NOMO-1 treated with DMSO at 0.1 percent for 48 hours (cell line): ENCODE measurements around the gene GARNL3.
A peak's percentile ranks its signal among the peaks of the same experiment; 100 is the strongest.

Experiments
- DNase-seq: peaks from one replicate; lab custom pipeline; 2025; ENCODE audit not compliant: unreplicated experiment; lab: John Stamatoyannopoulos, UW

Gene GARNL3

DNA sequence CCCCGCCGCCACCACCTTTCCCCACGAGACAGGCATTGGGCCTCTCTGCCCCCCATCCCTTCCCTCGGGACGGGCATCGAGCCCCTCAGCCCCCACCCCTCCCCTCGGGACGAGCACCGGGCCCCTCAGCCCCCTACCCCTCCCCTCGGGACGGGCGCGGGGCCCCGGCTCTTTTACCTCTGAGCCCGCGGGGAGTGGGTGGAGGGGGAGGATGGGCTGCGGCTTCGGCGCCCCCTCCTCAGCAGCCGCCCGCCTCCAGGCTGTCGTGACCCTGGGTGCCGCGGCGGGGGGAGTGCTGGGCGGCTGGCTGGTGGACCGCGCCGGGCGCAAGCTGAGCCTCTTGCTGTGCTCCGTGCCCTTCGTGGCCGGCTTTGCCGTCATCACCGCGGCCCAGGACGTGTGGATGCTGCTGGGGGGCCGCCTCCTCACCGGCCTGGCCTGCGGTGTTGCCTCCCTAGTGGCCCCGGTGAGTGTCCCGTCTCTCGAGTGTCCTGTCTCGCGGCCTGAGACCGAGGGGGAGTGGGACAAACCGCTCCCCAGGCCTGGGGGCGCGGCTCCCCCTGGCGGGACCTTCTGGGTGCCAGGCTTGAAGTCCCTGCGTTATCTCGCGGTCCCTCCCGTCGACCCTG, 133.2 kb downstream of the GARNL3 start:
- no peak for DNase-seq

DNA sequence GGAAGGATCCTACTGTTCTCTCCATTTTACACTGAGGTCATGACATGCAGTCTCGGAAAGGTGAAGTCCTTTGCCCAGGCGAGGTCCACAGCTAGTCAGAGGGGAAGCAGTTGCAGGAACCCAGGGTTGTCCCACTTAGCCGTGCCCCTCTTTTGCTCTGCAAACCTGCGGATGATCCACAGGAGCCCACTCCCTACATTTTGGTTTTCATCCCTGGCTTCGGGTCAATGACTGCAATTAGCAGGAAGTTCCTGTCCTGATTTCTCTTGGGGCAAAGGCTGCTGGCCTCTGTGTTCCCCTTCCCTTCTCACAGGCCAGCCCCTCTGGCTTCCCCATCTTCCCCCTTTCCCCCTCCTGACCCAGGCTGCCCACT, 133.7 kb downstream of the GARNL3 start:
- no peak for DNase-seq

DNA sequence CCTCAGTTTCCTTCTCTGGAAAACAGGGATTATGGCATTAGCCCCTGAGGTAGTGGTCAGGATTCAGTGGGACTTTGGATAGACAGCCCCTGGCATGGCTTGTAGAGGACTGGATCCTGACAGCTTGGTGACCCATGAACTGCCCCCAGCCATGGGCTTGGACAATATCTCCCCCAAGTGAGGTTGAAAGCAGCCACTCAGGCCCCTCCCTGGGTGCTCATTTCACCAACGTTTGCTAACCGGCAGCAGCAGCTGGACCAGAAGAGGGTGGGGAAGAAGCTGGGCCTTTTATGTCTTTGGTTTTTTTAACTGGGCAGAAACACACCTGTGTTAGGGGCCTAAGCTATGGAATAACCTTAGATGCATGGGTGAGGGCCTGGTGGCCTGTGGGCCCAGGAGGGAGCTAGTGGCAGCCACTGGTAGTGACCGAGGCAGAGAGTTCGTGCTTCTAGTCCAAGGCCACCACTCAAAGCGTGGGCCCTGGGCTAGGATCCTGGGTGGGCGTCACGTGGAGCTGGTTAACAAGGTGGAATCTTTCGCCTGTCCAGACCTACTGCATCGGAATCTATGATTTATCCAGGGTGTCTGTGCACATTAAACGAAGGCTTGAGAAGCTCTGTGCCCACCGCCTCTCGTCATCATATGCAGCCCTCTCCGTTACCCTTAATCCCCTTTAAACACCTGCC, 134.3 kb downstream of the GARNL3 start:
- no peak for DNase-seq

DNA sequence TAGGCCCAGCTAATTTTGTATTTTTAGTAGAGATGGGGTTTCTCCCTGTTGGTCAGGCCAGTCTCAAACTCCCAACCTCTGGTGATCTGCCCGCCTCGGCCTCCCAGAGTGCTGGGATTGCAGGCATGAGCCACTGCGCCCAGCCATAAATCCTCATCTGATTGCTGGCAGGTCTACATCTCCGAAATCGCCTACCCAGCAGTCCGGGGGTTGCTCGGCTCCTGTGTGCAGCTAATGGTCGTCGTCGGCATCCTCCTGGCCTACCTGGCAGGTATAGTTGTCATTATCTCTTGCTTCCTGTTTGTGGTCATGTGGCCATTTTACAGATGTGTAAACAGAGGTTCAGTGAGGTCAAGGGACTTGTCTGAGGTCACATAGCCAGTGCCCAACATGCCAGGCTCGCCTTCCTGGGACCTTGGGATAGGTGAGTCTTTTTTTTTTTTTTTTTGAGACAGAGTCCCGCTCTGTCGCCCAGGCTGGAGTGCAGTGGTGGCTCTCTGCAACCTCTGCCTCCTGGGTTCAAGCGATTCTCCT, 135.2 kb downstream of the GARNL3 start:
- no peak for DNase-seq

DNA sequence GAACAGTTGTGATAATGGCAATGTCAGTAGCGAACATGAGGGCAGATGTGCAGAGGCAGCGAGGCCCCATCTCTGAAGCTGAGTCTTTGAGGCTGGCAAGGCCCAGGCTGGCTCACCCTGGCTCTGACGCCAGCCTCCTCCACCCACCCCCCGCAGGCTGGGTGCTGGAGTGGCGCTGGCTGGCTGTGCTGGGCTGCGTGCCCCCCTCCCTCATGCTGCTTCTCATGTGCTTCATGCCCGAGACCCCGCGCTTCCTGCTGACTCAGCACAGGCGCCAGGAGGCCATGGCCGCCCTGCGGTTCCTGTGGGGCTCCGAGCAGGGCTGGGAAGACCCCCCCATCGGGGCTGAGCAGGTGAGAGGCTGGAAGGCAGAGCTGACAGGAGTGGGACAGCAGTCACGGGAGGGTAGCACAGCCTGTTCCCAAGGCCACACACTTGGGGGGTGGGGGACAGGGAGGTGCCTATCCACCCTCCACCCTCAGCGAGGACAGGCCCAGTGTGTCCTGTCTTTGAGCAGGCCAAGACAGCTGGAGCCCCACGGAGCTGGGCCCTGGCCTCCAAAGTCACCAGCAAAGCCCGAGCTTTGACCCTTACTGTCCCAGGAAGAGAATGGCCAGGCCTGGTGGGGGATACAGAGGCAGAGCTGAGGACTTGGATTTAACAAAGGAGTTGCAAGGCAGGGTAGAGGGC, 138.0 kb downstream of the GARNL3 start:
- no peak for DNase-seq

DNA sequence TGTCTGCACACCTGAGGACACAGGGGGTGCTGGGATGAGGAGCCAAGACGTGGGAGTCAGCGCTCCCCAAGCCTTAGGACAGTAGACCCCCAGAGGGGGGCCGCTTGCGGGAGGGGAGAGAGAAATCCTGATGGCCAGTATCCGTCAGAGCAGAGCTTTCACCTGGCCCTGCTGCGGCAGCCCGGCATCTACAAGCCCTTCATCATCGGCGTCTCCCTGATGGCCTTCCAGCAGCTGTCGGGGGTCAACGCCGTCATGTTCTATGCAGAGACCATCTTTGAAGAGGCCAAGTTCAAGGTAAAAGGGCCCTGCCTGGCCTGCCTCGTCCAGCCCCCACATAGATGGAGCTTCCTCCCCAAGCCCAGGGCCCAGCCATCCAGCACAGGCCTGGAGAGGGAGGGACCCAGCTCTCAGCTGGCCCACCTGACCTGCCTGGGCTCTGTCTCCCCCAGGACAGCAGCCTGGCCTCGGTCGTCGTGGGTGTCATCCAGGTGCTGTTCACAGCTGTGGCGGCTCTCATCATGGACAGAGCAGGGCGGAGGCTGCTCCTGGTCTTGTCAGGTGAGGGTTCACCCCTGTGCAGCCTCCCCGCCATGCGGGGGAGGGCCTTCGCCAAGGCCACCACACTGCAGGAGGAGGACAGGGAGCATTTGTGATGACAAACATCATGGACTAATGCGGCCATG, 139.1 kb downstream of the GARNL3 start:
- DNase-seq, result no peak

DNA sequence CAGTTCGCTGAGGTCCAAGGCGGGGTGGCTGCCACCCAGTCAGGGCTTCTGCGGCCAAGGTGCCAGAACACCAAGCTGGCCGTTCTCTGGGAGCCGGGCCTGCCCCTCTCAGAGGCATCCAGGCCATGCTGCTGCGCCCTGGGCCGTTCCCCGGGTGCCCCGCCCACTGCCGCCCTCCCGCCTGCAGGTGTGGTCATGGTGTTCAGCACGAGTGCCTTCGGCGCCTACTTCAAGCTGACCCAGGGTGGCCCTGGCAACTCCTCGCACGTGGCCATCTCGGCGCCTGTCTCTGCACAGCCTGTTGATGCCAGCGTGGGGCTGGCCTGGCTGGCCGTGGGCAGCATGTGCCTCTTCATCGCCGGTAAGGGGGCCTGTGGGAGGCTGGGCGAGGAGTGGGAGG, 140.1 kb downstream of the GARNL3 start:
- DNase-seq, result no peak

DNA sequence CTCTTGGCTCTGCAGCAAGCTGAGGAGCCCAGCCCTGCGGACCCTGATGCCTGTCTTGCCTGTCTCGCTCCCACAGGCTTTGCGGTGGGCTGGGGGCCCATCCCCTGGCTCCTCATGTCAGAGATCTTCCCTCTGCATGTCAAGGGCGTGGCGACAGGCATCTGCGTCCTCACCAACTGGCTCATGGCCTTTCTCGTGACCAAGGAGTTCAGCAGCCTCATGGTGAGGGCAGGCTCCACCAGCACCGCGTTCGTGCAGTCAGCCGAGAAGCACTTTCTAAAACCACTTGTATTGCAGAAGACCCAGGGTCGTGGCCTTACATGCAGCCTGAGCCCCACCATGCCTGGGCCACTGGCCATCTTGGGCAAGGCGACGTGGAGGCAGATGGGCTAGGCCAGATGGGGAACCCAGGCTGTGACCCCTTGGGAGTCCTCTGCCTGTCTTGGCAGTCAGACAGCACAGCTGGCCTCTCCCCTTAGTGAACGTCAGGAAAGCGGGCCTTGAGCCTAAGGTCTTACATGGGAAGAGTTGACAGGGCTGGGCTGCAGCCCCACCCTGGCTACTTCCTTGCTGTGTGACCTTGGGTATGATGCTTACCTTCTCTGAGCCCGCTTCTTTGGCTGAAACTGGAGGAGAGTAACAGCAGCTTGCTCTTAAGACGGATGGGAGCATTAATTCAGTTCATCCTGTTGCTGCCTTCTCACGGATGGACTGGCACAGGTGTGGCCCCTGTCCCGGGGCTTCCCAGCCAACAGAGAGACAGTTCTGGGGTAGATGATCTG, 141.0 kb downstream of the GARNL3 start:
- no peak for DNase-seq

DNA sequence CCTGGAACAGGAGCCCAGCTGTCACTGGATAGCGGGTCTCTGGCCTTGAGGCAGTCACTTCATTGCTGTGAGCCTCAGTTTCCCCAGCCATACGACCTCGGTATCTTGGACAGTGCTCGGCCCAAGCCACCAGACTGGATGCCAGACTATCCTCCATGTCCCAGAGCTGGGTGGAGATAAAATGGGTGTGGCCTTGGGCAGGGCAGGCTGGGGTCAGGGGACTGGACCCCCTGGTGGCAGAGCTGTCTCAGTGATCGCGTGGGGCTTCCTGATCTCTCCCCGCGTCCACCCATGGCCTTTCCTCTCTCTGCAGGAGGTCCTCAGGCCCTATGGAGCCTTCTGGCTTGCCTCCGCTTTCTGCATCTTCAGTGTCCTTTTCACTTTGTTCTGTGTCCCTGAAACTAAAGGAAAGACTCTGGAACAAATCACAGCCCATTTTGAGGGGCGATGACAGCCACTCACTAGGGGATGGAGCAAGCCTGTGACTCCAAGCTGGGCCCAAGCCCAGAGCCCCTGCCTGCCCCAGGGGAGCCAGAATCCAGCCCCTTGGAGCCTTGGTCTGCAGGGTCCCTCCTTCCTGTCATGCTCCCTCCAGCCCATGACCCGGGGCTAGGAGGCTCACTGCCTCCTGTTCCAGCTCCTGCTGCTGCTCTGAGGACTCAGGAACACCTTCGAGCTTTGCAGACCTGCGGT, 142.4 kb downstream of the GARNL3 start:
- no peak for DNase-seq

DNA sequence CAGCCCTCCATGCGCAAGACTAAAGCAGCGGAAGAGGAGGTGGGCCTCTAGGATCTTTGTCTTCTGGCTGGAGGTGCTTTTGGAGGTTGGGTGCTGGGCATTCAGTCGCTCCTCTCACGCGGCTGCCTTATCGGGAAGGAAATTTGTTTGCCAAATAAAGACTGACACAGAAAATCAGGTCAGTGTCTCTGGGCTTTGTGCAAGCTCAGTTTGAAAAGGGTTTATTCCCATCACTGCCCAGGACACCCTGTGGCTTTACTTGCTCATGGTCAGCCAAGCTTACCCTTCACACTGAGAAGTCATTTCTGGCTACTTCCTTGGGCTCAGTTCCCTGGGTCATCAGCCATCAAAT, 142.9 kb downstream of the GARNL3 start:
- DNase-seq, result no peak

DNA sequence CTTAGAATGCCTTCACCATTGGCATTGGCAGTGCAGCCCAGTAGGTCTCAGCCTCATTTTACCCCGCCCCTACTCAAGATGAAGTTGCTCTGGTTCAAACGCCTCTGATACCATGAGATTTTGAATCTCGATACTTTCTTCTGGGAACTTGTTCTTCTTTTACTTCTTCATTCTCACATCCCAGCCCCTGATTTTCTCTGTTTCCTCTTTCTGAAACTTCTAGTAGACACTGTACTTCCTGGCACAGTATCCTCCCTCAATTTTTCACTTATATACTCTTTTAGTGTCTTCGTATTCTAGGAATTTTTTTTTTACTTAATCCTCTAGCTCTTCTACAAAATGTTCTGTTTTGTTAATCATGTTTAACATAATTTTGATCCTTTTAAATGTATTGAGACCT, 146.5 kb downstream of the GARNL3 start:
- DNase-seq, result peak; percentile 68

DNA sequence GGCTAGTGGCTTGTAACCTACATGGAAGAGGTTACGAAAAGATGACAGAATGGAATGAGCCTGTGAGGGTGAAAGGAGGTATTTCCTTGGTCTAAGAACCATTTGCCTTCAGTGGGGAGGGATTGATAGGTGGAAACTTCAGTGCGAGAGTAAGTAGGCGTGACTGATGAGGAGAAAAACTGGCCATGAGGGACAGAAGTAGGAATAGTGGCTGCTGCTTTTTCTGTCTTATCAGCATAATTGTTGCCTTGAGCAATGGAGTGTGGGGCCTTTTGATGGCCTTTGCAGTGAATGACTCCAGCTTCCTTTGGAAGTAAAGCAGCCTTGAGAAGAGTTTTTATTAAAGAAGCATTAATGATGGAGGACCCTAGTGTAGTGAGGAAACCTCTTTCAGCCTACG, 150.6 kb downstream of the GARNL3 start:
- DNase-seq, result no peak

DNA sequence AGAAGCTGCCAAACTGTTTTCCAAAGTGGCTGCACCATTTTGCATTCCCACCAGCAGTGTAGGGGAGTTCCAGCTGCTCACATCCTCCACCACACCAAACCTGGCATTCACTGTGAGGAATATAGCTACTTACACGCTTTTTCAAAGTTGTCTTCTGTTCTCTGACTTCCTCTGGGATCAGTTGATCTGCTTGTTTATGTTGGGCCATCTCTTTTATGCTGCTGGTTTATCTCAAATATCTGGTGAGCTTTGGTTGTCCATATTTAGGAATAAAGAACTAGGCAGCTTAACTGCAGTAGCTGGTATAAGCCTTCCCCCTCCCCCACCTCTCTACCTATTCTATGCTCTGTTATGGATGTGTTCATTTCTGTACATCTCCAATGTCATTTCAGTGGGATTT, 151.1 kb downstream of the GARNL3 start:
- no peak for DNase-seq

DNA sequence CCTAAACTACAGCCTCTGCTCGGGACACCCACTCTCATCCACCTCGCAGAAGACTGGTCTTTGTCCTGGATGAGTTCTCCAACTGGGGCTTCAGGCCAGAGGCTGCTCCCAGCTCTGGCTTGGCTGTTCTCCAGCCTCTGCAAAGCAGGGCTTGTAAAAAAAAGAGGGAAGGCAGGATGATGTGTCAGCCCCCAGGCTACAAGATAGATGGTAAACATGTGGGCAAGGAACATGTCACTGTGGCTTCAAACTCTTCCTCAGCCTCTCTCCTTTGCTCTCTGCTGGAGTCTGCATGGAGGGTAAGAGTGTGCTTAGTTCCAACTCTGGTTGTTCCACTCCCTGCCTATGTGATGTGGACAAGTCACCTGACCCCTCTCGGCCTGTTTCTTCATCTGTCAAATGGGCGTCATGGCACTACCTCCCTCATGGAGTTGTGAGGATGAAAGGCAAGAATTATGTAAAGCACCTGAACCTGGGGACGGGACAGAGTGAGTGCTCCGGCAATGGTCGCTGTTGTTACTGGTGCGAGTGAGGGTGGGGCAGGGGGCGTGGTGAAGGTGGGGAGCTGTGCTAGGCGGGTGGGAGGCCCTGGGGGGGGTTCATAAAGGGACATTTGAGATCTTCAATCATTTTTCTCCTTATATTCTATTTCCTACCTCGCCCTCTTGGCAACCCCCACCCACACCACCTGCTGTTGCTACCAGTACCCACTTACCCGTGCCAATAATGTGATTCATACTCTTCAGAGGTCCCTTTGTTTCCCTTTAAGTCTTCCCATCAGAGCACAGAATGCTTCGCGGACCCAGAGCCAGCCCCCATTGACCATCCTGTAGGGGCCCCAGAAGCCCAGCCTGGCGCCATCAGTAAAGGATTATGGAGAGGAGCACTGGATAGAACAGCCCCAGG, 152.8 kb downstream of the GARNL3 start:
- DNase-seq, result no peak

DNA sequence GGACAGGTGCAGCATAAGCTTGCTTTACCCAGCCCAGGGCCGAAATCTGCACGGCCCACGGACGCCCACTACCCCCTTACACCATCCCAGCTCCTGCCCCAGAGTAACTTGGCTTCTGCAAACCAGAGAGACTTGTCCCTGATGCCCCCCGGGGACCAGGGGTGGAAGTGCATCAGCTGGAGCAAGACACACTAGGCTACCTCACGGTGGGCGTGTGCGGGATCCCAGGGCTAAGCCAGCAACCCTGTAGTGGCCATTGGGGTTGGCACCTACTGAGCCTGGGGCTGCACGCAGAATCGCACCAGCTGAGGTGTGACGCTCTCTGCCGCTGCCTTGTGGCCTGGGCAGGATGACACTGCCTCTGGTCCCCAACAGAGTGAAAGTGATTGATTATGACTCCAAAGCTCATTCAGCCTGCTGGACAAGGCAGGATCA, 153.5 kb downstream of the GARNL3 start:
- DNase-seq, result no peak

DNA sequence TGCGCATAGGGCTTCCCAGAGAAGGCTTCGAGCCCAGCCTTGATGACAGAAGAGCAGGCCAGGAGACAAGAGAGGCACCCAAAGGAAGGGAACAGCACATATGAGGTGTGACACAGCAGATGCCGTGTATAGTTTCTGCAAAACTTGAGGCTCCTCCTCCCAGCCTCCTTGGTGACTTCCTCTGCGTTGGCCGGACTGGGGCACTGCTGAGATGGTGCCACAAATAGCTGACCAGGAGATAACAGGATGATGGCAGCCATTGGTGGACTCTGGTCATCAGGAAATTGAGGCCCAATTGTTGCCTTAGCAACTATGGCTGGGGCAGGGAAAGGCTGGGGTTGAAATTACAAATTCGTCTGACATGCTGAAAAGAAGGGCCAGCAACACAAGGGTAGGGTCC, 154.8 kb downstream of the GARNL3 start:
- DNase-seq, result no peak

DNA sequence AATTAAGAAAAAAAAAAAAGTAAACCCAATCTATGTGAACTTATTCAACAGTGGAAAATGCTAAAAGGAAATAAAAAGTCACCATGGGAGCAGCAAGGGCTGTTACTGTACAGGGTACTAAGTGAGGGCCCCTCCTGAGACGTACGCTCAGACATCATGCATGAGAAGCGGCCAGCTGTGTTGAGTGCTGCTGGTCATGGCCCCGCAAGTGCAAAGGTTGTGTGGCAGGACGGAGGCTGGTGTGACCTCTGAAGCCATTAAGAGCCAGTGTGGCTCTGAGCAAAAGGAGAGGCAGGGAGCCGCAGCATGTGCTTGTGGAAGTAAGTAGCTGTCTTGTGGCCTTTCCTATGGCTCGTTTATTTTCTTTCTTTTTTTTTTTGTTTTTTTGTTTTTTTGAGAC, 156.5 kb downstream of the GARNL3 start:
- DNase-seq, result no peak

DNA sequence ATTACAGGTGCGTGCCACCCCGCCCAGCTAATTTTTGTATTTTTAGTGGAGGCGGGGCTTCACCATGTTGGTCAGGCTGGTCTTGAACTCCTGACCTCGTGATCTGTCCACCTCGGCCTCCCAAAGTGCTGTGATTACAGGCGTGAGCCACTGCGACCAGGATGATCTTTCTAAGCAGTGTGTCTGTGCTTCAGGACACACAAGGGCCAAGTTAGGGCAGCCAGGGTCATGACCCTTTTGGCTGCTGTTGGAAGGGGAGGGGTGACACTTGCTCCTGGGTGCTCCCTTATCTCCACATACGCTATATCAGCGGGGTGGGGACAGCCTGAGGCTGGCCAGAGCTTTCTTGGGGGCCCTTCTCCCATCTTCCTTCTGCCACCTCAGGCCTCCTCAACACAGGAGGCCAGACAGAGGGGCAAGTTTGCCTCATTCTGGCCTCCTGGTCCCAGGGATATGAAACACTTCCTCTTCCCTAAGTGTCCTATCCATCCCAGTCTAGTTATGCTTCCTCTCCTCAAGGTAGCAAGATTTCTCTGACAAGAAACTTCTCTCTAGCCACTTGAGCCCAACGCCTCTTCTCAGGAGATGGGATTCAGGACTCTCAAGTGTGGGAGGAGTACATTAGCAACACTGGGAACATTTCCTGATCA, 157.7 kb downstream of the GARNL3 start:
- no peak for DNase-seq

DNA sequence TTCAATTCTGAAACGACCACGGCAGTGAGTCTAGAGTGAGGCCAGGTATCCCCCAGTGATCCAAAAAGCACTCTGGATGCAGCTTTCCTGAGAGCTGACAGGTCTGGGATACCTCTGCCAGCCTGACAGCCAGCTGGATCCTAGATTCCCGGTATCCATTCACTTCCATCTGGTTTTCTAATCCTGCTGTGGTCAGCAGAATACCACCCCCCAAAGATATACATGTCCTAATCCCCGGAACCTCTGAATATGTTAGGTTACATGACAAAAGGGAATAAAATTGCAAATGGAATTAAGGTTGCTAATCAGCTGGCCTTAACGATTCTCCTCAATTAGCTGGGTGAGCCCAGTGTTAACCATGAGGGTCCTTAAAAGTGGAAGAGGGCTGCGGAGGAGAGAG, 158.2 kb downstream of the GARNL3 start:
- DNase-seq, result no peak
